ENCODE data around the gene OR8G1.

- no peak for TF ChIP-seq POLR2AphosphoS5 (IDR thresholded peaks at IDR 0.05)
- TF ChIP-seq CTCF (IDR thresholded peaks at IDR 0.05) = no peak
- TF ChIP-seq EP300 (IDR thresholded peaks at IDR 0.05) = no peak
These were observed 21.8 kb upstream of the OR8G1 start for GRCh38 chr11:124219126-124219525.

All from suprapubic skin (tissue), 4 donors.